H54 (cell line): ENCODE data around the gene DPF3.

Experiments used
- DNase-seq: peaks from one replicate; pipeline ENCODE4 v3.0.0; 2011; ENCODE audit warnings: low spot score, mixed read lengths; ENCODE audit not compliant: insufficient read length
- FAIRE-seq: peaks from 3 replicates; lab custom pipeline; 2011; peaks lifted over from hg19 to GRCh38; lab: Jason Lieb, UNC
- POLR2A ChIP-seq: IDR thresholded peaks from 2 replicates; pipeline ENCODE4 v1.6.1; 2011; ENCODE audit warnings: low read depth, mild to moderate bottlenecking, low read length

DPF3 gene

GRCh38 chr14:72731252-72732020, 162.5 kb downstream of the DPF3 start:
- FAIRE-seq: no peak
- no peak for DNase-seq
- no peak for TF ChIP-seq POLR2A

- TF ChIP-seq POLR2A: no peak
- FAIRE-seq: no peak
- DNase-seq: no peak
Measured at GRCh38 chr14:72730468-72730867, 163.4 kb downstream of the DPF3 start.

- TF ChIP-seq POLR2A: no peak
- FAIRE-seq: no peak
- no peak for DNase-seq
Measured at GRCh38 chr14:72726444-72726843, 167.5 kb downstream of the DPF3 start.

- FAIRE-seq (no peak), DNase-seq (no peak)
- TF ChIP-seq POLR2A: no peak
Measured at GRCh38 chr14:72723858-72724530, 169.9 kb downstream of the DPF3 start.

- DNase-seq (no peak), FAIRE-seq (no peak)
- TF ChIP-seq POLR2A: no peak
Measured at GRCh38 chr14:72722201-72722785, 171.6 kb downstream of the DPF3 start.

- DNase-seq (no peak), FAIRE-seq (no peak)
- no peak for TF ChIP-seq POLR2A
Measured at GRCh38 chr14:72721083-72721482, 172.8 kb downstream of the DPF3 start.

- FAIRE-seq (no peak), DNase-seq (no peak)
- TF ChIP-seq POLR2A: no peak
Measured at GRCh38 chr14:72717220-72717619, 176.7 kb downstream of the DPF3 start.

- DNase-seq (no peak), FAIRE-seq (no peak)
- no peak for TF ChIP-seq POLR2A
Measured at GRCh38 chr14:72716476-72716875, 177.4 kb downstream of the DPF3 start.

- DNase-seq (no peak), FAIRE-seq (no peak)
- no peak for TF ChIP-seq POLR2A
Measured at GRCh38 chr14:72715850-72716228, 178.1 kb downstream of the DPF3 start.

- TF ChIP-seq POLR2A: no peak
- FAIRE-seq: no peak
Measured at GRCh38 chr14:72715215-72715849, 178.6 kb downstream of the DPF3 start.

GRCh38 chr14:72714871-72715214, 179.1 kb downstream of the DPF3 start:
- FAIRE-seq (no peak), DNase-seq (no peak)
- no peak for TF ChIP-seq POLR2A

More at GRCh38 chr14:72715215-72715849, 178.6 kb downstream of the DPF3 start:
- no peak for DNase-seq

- no peak for FAIRE-seq
Measured at GRCh38 chr14:72714094-72714493, 179.8 kb downstream of the DPF3 start.

GRCh38 chr14:72711936-72712335, 182.0 kb downstream of the DPF3 start:
- DNase-seq (no peak), FAIRE-seq (no peak)
- no peak for TF ChIP-seq POLR2A

More at GRCh38 chr14:72714094-72714493, 179.8 kb downstream of the DPF3 start:
- no peak for TF ChIP-seq POLR2A
- DNase-seq: no peak
